Suprapubic skin (tissue), 4 donors: ENCODE results near the gene DMXL2.

Experiments used
- CTCF ChIP-seq, 2 donors: fragments of 200-600 bp in 1 of 2; fragments of 450-650 bp in 1 of 2; sonication (generic) in 1 of 2; IDR thresholded peaks; one replicate each; pipeline ENCODE4 v1.5.1; 2016 to 2019; ENCODE audit warnings: antibody characterized with exemption in 2 of 2, mild to moderate bottlenecking in 1 of 2, moderate library complexity in 1 of 2
- EP300 ChIP-seq: sonication (generic); formaldehyde crosslinking; IDR thresholded peaks from one replicate; pipeline ENCODE4 v1.6.1; 2017; ENCODE audit warnings: antibody characterized with exemption
- POLR2A ChIP-seq, 2 donors: fragments of 450-650 bp; IDR thresholded peaks; one replicate each; pipeline ENCODE4 v1.6.1; 2017; ENCODE audit warnings: antibody characterized with exemption in 2 of 2, mild to moderate bottlenecking in 2 of 2, moderate library complexity in 2 of 2
- POLR2AphosphoS5 ChIP-seq, 3 donors: sonication (generic); formaldehyde crosslinking; IDR thresholded peaks; one replicate each; pipeline ENCODE4 v1.6.1; 2017; ENCODE audit warnings: antibody characterized with exemption in 3 of 3

GRCh38 chr15:51580982-51581381, 41.6 kb downstream of the DMXL2 start:
- TF ChIP-seq CTCF (IDR thresholded peaks at IDR 0.05) (no peak), POLR2A (IDR thresholded peaks at IDR 0.05) (no peak), EP300 (no peak), POLR2AphosphoS5 (IDR thresholded peaks at IDR 0.05) (no peak)
